Liver (tissue), 9 donors: ENCODE measurements around the gene ANKMY1. TPM values are rescaled to one million over a fixed set of nuclear protein-coding genes. Genes with fewer than 3 reads are reported as not detected.
A peak's percentile ranks its signal among the peaks of the same experiment; 100 is the strongest.

ENCODE experiments used
- DNase-seq: peaks from one replicate; pipeline ENCODE4 v3.0.0-alpha.2; 2017; ENCODE audit warnings: low spot score
- H3K27ac ChIP-seq, 2 donors: one replicate each; pipeline ENCODE4 v1.7.0; 2013; ENCODE audit warnings: inconsistent platforms in 2 of 2, low read length in 2 of 2, control low read depth in 1 of 2, low read depth in 1 of 2, mild to moderate bottlenecking in 1 of 2
- H3K27me3 ChIP-seq, 4 donors: one replicate each; pipeline versions ENCODE4 v1.6.1 to v1.7.0; 2013; ENCODE audit warnings: low read length in 3 of 4, inconsistent platforms in 1 of 4, mild to moderate bottlenecking in 1 of 4, moderate library complexity in 1 of 4; ENCODE audit not compliant: control insufficient read depth in 4 of 4, insufficient read depth in 4 of 4
- H3K36me3 ChIP-seq, 4 donors: one replicate each; pipeline versions ENCODE4 v1.6.1 to v1.7.0; 2013; ENCODE audit warnings: low read length in 3 of 4, mild to moderate bottlenecking in 3 of 4, low read depth in 1 of 4, moderate library complexity in 1 of 4; ENCODE audit not compliant: control insufficient read depth in 4 of 4, insufficient read depth in 3 of 4
- H3K4me1 ChIP-seq, 4 donors: one replicate each; pipeline versions ENCODE4 v1.6.1 to v1.7.0; 2013; ENCODE audit warnings: low read length in 3 of 4, mild to moderate bottlenecking in 3 of 4, moderate library complexity in 1 of 4; ENCODE audit not compliant: control insufficient read depth in 4 of 4, insufficient read depth in 4 of 4
- H3K4me3 ChIP-seq, 3 donors: one replicate each; pipeline versions ENCODE4 v1.6.1 to v1.7.0; 2013; ENCODE audit warnings: low read length in 3 of 3, control low read depth in 1 of 3, low read depth in 1 of 3, mild to moderate bottlenecking in 1 of 3
- H3K9ac ChIP-seq, 2 donors: one replicate each; pipeline ENCODE4 v1.7.0; 2013; ENCODE audit warnings: low read length in 2 of 2, mild to moderate bottlenecking in 2 of 2, moderate library complexity in 2 of 2, control low read depth in 1 of 2, low read depth in 1 of 2
- H3K9me3 ChIP-seq, 4 donors: one replicate each; pipeline versions ENCODE4 v1.6.1 to v1.7.0; 2013; ENCODE audit warnings: low read length in 3 of 4; ENCODE audit not compliant: control insufficient read depth in 4 of 4
- ATF3 ChIP-seq: IDR thresholded peaks from 2 replicates; pipeline ENCODE4 v1.6.1; 2016; ENCODE audit warnings: antibody characterized with exemption
- EGR1 ChIP-seq, 2 donors: IDR thresholded peaks; 2 replicates each; pipeline ENCODE4 v1.6.1; 2016 to 2018; ENCODE audit warnings: antibody characterized with exemption in 2 of 2, low read depth in 2 of 2
- FOXA1 ChIP-seq: IDR thresholded peaks from 2 replicates; pipeline ENCODE4 v1.6.1; 2016; ENCODE audit warnings: antibody characterized with exemption
- FOXA2 ChIP-seq: IDR thresholded peaks from 2 replicates; pipeline ENCODE4 v1.6.1; 2016; ENCODE audit warnings: antibody characterized with exemption
- GABPA ChIP-seq, 2 donors: IDR thresholded peaks in 1 of 2; conservative IDR thresholded peaks in 1 of 2; 2 replicates each; pipeline ENCODE4 v1.6.1; 2016; ENCODE audit warnings: antibody characterized with exemption in 2 of 2, mild to moderate bottlenecking in 1 of 2, moderate library complexity in 1 of 2
- HNF4A ChIP-seq, 2 donors: conservative IDR thresholded peaks; 2 replicates each; pipeline ENCODE4 v1.6.1; 2016; ENCODE audit warnings: antibody characterized with exemption in 2 of 2, mild to moderate bottlenecking in 2 of 2
- HNF4G ChIP-seq: IDR thresholded peaks from 2 replicates; pipeline ENCODE4 v1.6.1; 2016; ENCODE audit warnings: antibody characterized with exemption
- JUND ChIP-seq, 2 donors: IDR thresholded peaks; 2 replicates each; pipeline ENCODE4 v1.6.1; 2016; ENCODE audit warnings: antibody characterized with exemption in 2 of 2
- NR2F2 ChIP-seq: IDR thresholded peaks from 2 replicates; pipeline ENCODE4 v1.6.1; 2016; ENCODE audit warnings: antibody characterized with exemption
- RAD21 ChIP-seq, 2 donors: IDR thresholded peaks; 2 replicates each; pipeline ENCODE4 v1.6.1; 2016; ENCODE audit warnings: antibody characterized with exemption in 2 of 2, mild to moderate bottlenecking in 2 of 2
- RXRA ChIP-seq, 2 donors: IDR thresholded peaks; 2 replicates each; pipeline ENCODE4 v1.6.1; 2017 to 2018; ENCODE audit warnings: antibody characterized with exemption in 2 of 2, mild to moderate bottlenecking in 1 of 2
- SP1 ChIP-seq: IDR thresholded peaks from 2 replicates; pipeline ENCODE4 v1.6.1; 2018; ENCODE audit warnings: antibody characterized with exemption, mild to moderate bottlenecking
- YY1 ChIP-seq: IDR thresholded peaks from 2 replicates; pipeline ENCODE4 v1.6.1; 2016; ENCODE audit warnings: antibody characterized with exemption, mild to moderate bottlenecking
- ZBTB33 ChIP-seq: IDR thresholded peaks from 2 replicates; pipeline ENCODE4 v1.6.1; 2016; ENCODE audit warnings: antibody characterized with exemption
- WGBS: extraction: QIAGEN DNeasy Blood & Tissue Kit; methylation state at CpG from one replicate; pipeline ENCODE4 v1.1.7; 2013; 5-methylcytosine and 5-hydroxymethylcytosine counted together
- polyA plus RNA-seq, 2 donors: library from polyadenylated mRNA; stranded (reverse) in 1 of 2; unstranded in 1 of 2; fragments of 200-250 nt in 1 of 2; fragments of >200 nt in 1 of 2; fragmentation: Nextera tagmentation in 1 of 2; extraction: Ambion mirVana in 1 of 2; gene quantifications; one replicate each; pipeline versions ENCODE4 v1.2.1 to v1.2.3, GENCODE V29; 2013 to 2015
- total RNA-seq, 2 donors: library from RNA; depleted of rRNA; stranded (reverse); fragments of >200 nt; gene quantifications; one replicate each; pipeline ENCODE4 v1.2.3, GENCODE V29; 2014
- TF ChIP-seq, protein P1 (sequence below): IDR thresholded peaks from 2 replicates; pipeline ENCODE4 v1.6.1; 2016; ENCODE audit warnings: antibody characterized with exemption, mild to moderate bottlenecking
- TF ChIP-seq, protein P2 (sequence below): IDR thresholded peaks from 2 replicates; pipeline ENCODE4 v1.6.1; 2016; ENCODE audit warnings: antibody characterized with exemption
- donor health status: healthy.
- donor health status: healthy.
- donor health status: healthy.
- donor health status: healthy.
- donor health status: healthy.

Gene ANKMY1
- total and polyA plus RNA-seq, 4 donors, result 2.5 to 12.8 (median 4.2) TPM

GRCh38 chr2:240507778-240508251, 50.0 kb downstream of the ANKMY1 start:
- Histone ChIP-seq H3K9me3 (no peaks in the 10 kb centered on the region), H3K4me3 (no peak overlapping the region), H3K9ac (no peak overlapping the region), H3K4me1 (no peaks in the 10 kb centered on the region), H3K36me3 (peaks cover 0 to 12% (median 5%) of the 10 kb centered on the region in 4 donors), H3K27ac (no peak overlapping the region), H3K27me3 (no peaks in the 10 kb centered on the region)
- peak; percentile 28 for DNase-seq
- TF ChIP-seq RAD21 (IDR thresholded peaks at IDR 0.05) (no peak), NR2F2 (no peak), FOXA1 (no peak), FOXA2 (no peak), GABPA (IDR thresholded peaks at IDR 0.05 in 1 of 2, conservative IDR thresholded peaks at IDR 0.05 in 1 of 2) (no peak), EGR1 (IDR thresholded peaks at IDR 0.05; ENCODE audit: low read depth in 2 of 2) (no peak), ZBTB33 (no peak), RXRA (IDR thresholded peaks at IDR 0.05) (no peak), ATF3 (no peak), SP1 (no peak), HNF4A (conservative IDR thresholded peaks at IDR 0.05) (no peak), YY1 (no peak)
- TF ChIP-seq, protein P1, sequence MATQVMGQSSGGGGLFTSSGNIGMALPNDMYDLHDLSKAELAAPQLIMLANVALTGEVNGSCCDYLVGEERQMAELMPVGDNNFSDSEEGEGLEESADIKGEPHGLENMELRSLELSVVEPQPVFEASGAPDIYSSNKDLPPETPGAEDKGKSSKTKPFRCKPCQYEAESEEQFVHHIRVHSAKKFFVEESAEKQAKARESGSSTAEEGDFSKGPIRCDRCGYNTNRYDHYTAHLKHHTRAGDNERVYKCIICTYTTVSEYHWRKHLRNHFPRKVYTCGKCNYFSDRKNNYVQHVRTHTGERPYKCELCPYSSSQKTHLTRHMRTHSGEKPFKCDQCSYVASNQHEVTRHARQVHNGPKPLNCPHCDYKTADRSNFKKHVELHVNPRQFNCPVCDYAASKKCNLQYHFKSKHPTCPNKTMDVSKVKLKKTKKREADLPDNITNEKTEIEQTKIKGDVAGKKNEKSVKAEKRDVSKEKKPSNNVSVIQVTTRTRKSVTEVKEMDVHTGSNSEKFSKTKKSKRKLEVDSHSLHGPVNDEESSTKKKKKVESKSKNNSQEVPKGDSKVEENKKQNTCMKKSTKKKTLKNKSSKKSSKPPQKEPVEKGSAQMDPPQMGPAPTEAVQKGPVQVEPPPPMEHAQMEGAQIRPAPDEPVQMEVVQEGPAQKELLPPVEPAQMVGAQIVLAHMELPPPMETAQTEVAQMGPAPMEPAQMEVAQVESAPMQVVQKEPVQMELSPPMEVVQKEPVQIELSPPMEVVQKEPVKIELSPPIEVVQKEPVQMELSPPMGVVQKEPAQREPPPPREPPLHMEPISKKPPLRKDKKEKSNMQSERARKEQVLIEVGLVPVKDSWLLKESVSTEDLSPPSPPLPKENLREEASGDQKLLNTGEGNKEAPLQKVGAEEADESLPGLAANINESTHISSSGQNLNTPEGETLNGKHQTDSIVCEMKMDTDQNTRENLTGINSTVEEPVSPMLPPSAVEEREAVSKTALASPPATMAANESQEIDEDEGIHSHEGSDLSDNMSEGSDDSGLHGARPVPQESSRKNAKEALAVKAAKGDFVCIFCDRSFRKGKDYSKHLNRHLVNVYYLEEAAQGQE, result no peak
- TF ChIP-seq, protein P2, sequence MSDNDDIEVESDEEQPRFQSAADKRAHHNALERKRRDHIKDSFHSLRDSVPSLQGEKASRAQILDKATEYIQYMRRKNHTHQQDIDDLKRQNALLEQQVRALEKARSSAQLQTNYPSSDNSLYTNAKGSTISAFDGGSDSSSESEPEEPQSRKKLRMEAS, result no peak
- 96% methylated on average over 11 of the region's 11 CpGs for WGBS

DNA sequence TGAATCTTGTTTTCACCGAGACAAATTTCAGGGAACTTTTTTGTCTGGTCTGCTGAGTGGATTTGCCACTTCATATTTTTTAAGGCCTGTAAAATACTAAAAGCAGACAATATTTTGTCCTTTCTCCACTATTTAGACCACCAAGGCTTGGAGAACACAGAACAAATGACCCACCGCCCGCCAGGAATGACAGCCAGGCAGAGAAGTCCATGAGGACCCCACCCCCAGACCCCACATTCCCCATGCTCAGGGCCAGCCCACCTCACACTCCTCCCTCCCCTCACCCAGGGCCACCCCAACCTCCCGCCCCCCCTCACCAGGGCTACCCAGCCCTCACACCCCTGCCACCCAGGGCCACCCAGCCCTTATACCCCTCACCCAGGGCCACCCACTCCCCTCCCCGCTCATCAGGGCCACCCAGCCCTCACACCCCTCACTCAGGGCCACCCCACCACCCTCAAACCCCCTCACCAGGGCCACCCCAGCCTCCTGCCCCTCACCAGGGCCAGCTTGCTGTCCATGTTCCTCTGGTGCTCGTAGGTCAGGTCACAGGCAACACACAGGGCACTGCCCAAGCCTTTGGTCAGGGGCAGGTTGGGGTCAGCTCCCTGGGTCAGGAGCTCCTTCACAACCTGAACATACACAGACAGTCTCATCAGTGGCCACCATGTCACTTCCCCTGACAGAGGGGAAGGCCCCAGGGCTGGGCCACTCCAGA, 50.6 kb downstream of the ANKMY1 start:
- H3K4me1 ChIP-seq, result no peaks in the 10 kb centered on the region
- WGBS, result 95% methylated on average over 6 of the region's 6 CpGs
- H3K27me3 ChIP-seq, result no peaks in the 10 kb centered on the region
- no peak overlapping the region for H3K4me3 ChIP-seq
- no peak overlapping the region for H3K9ac ChIP-seq
- no peak overlapping the region for H3K27ac ChIP-seq
- peak; percentile 20 for DNase-seq
- no peaks in the 10 kb centered on the region for H3K9me3 ChIP-seq
- TF ChIP-seq HNF4A (conservative IDR thresholded peaks at IDR 0.05), result no peak
- TF ChIP-seq RAD21 (IDR thresholded peaks at IDR 0.05), result no peak
- TF ChIP-seq HNF4G, result no peak
- no peak for TF ChIP-seq JUND (IDR thresholded peaks at IDR 0.05)
- no peak for TF ChIP-seq YY1
- no peak for TF ChIP-seq ZBTB33
- TF ChIP-seq SP1, result no peak
- TF ChIP-seq, protein P1, result no peak
- H3K36me3 ChIP-seq, result peaks cover 0 to 10% (median 4%) of the 10 kb centered on the region in 4 donors
